ENCODE data around the gene LDLRAD3.
A peak's percentile ranks its signal among the peaks of the same experiment; 100 is the strongest.

- TF ChIP-seq CTCF (IDR thresholded peaks at IDR 0.05): peak; percentile 42 to 70 (median 56)
- no peak for TF ChIP-seq POLR2A (IDR thresholded peaks at IDR 0.05)
Measured at GRCh38 chr11:36258730-36259360, 315.0 kb downstream of the LDLRAD3 start.
